ENCODE results near the gene SYNE1.

SYNE1 gene

DNA sequence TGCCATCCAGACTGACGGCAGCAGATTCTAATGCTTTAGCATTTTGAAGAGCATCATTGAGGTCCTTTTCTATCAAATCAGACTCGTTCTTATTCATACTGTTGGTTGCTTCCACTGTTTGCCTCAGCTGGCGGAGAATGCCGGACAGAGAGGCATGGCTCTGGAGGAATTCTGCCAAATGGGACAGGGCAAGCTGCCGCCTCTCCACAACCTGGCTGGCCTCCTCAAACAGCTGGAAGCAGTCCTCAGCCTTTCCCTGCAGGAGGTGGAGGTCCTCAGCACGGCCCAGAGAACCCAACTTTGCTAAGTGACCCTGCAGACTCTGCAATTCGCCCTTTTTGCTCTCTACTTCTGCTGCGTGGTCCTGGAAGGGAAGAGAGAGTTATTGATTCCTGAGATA lies 220.5 kb downstream of the SYNE1 start:
- no peak for DNase-seq

DNA sequence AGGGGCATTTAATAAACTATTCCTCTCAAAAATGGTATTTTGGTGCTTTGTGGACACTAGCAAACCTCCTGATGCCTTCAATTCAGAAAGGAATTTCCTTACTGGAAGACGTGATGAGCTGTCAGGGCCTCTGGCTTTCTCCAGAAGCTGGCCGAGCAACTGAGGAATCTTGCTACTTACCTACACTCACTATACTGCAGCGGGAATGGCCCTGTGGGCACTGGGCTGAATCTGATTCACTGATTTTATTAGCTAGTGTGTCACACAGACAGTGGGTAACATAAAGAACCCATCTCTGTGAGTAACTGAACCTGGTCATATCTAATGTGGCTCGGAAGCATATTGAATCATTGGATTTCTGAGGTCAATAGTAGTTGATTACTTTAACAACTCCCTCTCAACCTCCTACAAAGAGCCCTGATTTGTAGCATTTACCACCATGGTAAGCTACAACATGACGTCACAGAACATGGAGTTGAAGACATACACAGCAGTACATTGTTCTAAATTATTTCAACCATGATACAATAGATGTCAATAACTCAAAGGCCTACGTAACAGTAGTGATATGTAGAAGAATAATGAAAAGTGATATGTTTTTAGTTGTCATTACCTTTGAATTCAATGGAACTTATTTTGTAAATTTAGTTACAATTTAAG lies 232.1 kb downstream of the SYNE1 start:
- no peak for DNase-seq

DNA sequence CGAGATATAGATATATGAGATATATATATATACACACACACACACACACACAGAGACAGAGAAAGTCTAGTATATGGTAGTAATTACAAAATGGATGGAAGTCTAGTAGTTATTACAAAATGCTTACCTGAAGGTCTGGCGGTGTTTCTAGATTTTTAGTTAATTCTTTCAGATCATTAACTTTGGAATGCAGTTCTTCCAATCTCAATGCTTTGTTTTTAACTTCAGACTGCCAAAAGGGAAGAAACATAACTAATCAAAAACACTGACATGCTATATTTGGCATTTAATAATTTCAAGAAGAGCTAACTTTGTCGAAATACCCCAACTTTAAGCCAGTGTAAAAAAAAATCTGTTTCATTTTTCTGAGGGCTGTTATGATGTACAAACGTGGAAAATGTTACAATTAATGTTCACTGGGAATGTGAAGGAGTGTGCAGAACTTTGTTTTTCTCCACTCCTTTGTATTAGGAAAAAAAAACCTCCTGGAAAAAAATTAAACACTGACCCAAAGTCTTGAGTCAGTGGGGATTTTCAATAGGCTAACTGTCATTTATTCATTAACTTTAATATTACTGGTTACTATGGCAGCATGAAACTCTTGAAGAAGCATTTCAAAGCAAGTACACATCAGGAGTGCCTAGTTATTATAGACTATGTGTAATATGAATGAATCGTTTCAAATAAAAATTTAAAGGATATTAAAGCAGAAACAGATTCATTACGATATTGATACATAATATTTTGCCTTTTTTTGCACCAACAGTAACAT lies 232.9 kb downstream of the SYNE1 start:
- DNase-seq: no peak

- no peak for DNase-seq
Observed at GRCh38 chr6:152402791-152403190, 234.4 kb downstream of the SYNE1 start.

DNA sequence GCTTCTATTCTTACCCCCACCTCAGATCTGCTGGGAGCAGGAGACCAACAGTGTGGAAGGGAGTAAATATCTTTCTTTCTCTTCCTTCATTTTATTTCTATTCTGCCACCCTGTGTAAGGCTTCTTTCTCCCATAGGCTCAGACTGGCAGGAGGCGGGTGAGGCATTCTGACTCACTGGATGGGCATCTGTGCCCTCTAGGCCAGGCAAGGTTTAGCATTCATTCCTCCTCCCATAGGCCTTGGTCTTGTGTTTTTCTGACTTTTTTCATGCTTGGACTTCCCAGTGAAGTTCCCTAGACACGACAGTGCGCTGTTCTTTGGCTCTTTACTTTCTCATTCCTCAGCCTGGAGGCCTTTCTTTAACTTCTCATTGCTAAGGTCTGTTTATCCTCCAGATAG lies 235.2 kb downstream of the SYNE1 start:
- no peak for DNase-seq

- DNase-seq: no peak
Observed at GRCh38 chr6:152399399-152399798, 237.8 kb downstream of the SYNE1 start.

GRCh38 chr6:152398993-152399392 lies 238.2 kb downstream of the SYNE1 start:
- no peak for DNase-seq

DNA sequence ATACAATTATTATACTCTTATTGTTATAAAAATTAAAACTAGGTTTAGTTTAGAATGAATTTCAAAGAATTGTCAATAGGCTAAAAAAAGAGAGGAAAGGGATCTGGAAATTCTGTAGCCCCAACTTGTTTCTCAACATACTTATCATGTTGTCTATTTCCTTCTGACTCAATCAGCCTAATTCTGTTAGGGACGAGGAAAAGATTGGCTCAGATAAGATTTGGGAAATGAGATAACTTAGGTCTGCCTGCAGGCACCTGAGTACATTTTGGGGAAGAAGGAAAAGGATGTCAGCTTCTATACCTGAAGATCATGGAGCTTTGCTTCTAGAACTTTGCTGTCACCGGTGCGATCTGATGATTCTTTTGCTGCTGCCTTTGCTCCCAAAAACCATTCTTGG lies 238.8 kb downstream of the SYNE1 start:
- DNase-seq: no peak

DNA sequence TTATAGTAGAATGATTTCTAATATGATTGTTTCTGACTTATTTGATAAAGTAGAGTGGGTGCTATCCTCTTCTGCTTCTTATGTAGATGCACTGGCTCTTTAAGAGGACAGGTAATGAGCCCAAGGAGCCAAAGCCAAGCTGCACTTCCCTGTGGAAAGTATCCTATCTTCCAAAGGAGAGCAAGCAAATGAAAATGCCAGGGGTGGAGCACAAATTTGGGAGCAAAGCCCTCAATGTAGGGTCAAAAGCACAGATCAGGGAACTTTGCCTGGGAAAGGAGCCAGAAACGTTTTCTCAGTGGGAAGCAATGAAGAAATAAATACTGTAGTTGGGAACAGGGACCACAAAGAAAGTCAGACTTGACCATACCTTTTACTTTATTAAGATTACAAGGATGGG lies 242.9 kb downstream of the SYNE1 start:
- DNase-seq: no peak

GRCh38 chr6:152391179-152391880 lies 245.8 kb downstream of the SYNE1 start:
- no peak for DNase-seq

DNA sequence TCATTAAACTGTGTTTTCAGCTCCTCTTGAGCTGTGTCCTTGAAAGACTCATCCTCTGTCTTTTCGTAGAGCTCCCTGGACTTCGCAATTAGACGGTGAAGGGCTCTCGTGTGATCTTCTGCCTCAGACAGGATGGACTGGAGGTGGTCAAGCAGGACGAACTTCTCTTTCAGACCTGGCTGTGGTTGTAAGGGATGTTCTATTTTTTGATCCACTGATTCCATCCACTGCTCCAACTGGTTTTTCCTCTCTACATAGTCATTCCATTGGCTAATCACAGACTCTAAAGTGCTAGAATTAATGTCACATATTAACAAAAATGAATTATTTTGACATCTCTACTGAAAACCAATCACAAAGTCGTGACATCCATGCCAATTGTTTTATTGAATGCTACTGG lies 250.1 kb downstream of the SYNE1 start:
- no peak for DNase-seq

DNA sequence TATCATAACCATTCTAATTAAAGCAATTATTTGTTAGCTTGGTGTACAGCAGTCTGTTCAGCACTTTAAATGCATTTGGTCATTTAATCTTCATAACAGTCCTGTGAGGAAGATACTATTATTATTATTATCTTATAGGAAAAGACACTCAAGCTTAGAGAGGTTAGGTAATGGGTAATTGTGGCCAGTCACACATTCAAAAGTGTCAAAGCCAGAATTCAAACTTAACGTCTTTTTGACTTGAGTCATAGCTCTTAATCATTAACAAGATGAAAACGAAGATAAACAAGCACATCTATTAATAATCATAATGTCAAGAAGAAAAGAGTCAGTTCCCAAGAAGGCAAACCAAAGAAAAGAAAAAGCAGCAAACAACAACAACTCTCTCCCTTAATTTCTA lies 251.0 kb downstream of the SYNE1 start:
- no peak for DNase-seq

DNA sequence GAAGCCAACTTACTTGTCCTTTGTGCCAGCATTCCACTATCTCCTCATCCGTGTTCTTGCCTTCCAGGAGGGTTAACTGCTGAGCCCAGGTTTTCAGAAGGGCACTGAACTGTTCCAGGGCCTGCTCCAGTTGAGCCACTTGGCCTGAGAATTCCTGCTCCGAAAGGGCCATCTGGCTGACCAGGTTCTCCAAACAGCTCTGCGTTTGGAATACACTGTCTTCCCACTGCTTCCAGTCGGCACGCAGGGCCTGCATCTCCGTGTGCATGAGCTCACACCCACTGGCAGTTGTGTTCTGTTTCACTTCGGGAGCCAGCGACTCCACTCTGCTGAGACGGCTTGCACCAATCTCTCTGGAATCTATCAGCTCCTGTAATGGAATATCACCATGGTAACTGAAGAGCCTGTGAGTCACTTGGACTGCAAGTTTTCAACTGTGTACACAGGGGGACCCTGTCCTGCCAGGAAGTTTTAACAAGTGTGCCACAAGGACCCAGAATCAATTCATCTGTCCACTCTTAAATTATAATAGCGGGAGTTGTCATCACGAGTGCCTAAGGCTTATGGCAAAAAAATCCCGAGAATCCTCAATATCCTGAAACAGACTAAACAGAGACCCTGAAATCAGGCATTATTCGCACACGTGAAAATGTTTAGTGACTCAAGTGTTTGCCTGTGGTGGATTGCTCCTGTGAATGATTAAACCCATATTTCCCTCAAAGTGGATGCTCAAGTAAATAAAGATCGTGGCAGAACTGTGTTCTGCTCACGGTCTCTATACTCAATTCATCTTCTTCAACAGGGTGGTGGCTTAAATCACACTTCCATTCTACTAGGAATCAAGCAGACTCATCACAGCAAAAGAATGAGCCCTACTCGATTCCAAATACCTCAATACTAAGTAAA lies 255.9 kb downstream of the SYNE1 start:
- DNase-seq: no peak

DNA sequence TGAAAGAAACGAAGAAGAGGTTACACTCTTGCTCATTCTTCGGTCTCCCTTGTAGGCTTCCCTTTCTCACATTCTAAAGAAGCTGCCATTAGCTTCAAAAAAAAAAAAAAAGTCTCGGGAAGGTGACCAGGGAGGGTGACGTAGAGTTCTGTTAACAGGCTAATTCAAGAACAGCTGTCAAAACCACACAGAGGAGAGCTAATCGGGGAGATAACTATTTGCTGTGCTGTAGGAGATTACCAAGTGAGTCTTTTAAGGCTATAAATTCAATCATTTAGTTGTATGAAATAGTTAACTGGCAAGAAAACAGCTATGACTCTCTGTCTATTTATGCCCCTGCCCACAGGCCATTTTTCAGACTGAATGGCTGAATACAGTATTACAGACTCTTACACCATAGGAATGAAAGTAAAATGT lies 256.8 kb downstream of the SYNE1 start:
- DNase-seq: no peak

DNA sequence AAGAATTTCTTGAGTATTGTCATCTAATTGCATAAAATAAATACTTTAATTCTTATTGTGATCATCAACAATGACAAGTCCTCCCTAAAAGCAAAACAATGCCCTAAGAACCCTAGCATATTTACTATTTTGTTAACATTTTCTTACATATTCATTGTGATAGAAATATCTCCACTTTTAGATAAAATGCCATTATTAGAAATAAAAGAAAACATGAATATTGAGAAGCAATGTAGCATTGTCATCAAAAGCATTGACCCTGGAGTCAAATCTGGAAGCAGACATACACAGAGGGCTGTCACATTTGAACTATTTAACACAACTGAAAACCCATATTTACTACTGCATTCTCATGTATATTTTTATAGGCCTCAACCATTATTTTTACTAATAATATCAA lies 257.7 kb downstream of the SYNE1 start:
- no peak for DNase-seq

GRCh38 chr6:152378169-152378568 lies 259.0 kb downstream of the SYNE1 start:
- DNase-seq: no peak

- DNase-seq: no peak
Observed at GRCh38 chr6:152375197-152375596, 262.0 kb downstream of the SYNE1 start.

DNA sequence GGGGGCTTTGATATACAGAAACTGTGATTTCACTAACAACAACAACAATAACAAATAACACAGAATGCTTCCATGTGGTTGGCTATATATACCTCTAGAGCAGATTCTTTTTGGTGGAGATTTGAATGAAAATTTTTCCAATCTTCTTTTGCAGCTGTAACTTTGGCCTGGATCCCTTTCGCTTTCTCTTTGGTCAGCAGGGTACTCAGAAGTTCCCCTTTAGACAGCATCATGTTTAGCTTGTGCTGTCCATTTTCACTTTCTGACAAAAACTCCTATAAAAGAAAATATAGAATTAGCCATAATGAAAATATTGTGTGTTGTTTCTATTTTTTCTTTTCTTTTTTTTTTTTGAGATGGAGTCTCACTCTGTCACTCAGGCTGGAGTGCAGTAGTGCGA lies 264.2 kb downstream of the SYNE1 start:
- no peak for DNase-seq

DNA sequence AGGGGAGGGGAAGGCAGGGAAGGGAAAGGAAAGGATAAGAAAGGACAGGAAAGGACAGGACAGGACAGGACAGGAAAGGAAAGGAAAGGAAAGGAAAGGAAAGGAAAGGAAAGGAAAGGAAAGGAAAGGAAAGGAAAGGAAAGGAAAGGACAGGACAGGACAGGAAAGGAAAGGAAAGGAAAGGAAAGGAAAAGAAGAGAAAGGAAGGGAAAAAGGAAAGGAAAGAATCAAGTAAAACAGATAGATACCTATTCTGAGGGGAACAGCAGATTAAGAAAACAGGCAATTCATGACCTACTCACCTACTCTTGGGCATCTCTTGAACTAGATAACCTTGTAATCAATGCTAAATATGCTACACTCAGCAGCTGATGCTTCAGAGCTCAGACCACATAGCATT lies 265.4 kb downstream of the SYNE1 start:
- DNase-seq: no peak

- peak; percentile 11 for DNase-seq
Observed at GRCh38 chr6:152368751-152369624, 268.2 kb downstream of the SYNE1 start.

DNA sequence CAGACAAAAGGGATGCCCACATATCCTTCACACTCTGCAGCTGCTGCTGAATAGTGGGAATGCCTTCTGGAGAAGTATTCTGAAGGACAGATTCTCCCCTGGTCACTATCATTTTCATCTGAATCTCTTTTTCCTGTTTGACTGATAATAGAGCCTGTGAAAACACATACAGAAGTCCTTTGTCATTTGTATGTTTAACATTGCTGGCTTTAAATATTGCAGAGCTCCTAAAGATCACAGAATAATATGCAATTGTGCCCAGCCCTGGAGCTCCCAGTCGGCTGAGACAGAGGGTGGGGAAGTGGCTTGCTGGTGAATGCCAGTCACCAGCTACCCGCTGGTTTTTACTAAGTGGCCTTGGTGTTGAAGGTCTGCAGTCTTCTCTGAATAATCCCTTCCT lies 272.3 kb downstream of the SYNE1 start:
- DNase-seq: no peak

GRCh38 chr6:152360034-152360433 lies 277.1 kb downstream of the SYNE1 start:
- DNase-seq: no peak
